A549 (cell line): ENCODE results near the gene TSTD2. TPM values are rescaled to one million over a fixed set of nuclear protein-coding genes. Genes with fewer than 3 reads are reported as not detected.

Experiments used
- ATAC-seq, 2 experiments: fragments of 200-7000 bp in 1 of 2; fragments of >200 bp in 1 of 2; cut with Nextera tagmentation in 1 of 2; cut with Tn5 transposase in 1 of 2; 3 replicates each; pipeline versions ENCODE4 v1.8.0 to v1.9.1; 2018 to 2020; ENCODE audit warnings: mild to moderate bottlenecking in 1 of 2, moderate library complexity in 1 of 2
- CTCF ChIA-PET: fragments of 300-600 bp; sonication (Branson Sonifier 250); formaldehyde crosslinking; extraction: SDS; loops from one replicate; lab custom pipeline; 2021; ENCODE audit warnings: antibody characterized with exemption, inconsistent platforms; lab: Yijun Ruan, JAX
- POLR2A ChIA-PET: fragments of 350-600 bp; formaldehyde crosslinking; extraction: SDS; loops from one replicate; lab custom pipeline; 2021; ENCODE audit warnings: antibody characterized with exemption, inconsistent platforms; lab: Yijun Ruan, JAX
- DNase-seq, 2 experiments: peaks; one replicate each; pipeline versions ENCODE4 v3.0.0 to v3.0.0-alpha.2; 2011 to 2016; ENCODE audit warnings: low read depth in 1 of 2, low spot score in 1 of 2
- FAIRE-seq: peaks from 2 replicates; lab custom pipeline; 2011; peaks lifted over from hg19 to GRCh38; lab: Jason Lieb, UNC
- H3K27ac ChIP-seq, 2 experiments: fragments of >200 bp; sonication (Bioruptor Twin); formaldehyde crosslinking; 3 replicates each; pipeline ENCODE4 v1.5.1; 2016 to 2017
- H3K4me1 ChIP-seq: fragments of >200 bp; sonication (Bioruptor Twin); formaldehyde crosslinking; 3 replicates; pipeline ENCODE4 v1.6.1; 2016
- H3K4me2 ChIP-seq: fragments of >200 bp; sonication (Bioruptor Twin); formaldehyde crosslinking; 3 replicates; pipeline ENCODE4 v1.6.1; 2016
- H3K4me3 ChIP-seq: fragments of >200 bp; sonication (Bioruptor Twin); formaldehyde crosslinking; 3 replicates; pipeline ENCODE4 v1.5.1; 2016
- H3K9me3 ChIP-seq: fragments of >200 bp; sonication (Bioruptor Twin); formaldehyde crosslinking; 3 replicates; pipeline ENCODE4 v1.6.1; 2016
- BCL3 ChIP-seq: fragments of >200 bp; sonication (Bioruptor Twin); formaldehyde crosslinking; IDR thresholded peaks from 3 replicates; pipeline ENCODE4 v1.6.1; 2016
- CBX8 ChIP-seq: fragments of 200-600 bp; sonication (generic); IDR thresholded peaks from 2 replicates; pipeline ENCODE4 v1.6.1; 2016
- CHD2 ChIP-seq: fragments of 150-350 bp; IDR thresholded peaks from 2 replicates; pipeline ENCODE4 v1.6.1; 2014; ENCODE audit warnings: low read length; ENCODE audit not compliant: partially characterized antibody
- EP300 ChIP-seq, 2 experiments: fragments of >200 bp; sonication (Bioruptor Twin); formaldehyde crosslinking; IDR thresholded peaks; 2 replicates in 1 of 2; 3 replicates in 1 of 2; pipeline ENCODE4 v1.6.1; 2016 to 2017
- GATA3 ChIP-seq: IDR thresholded peaks from 2 replicates; pipeline ENCODE4 v1.6.1; 2012; ENCODE audit warnings: borderline replicate concordance
- HEYL ChIP-seq: fragments of 250-450 bp; sonication (Bioruptor Pico); IDR thresholded peaks from 2 replicates; pipeline ENCODE4 v1.8.0; 2021; ENCODE audit warnings: mild to moderate bottlenecking, moderate library complexity
- HOXA7 ChIP-seq: fragments of 250-450 bp; sonication (Bioruptor Pico); IDR thresholded peaks from 2 replicates; pipeline ENCODE4 v1.5.0; 2020; ENCODE audit warnings: mild to moderate bottlenecking, moderate library complexity
- HOXB5 ChIP-seq: fragments of 250-450 bp; sonication (Bioruptor Pico); IDR thresholded peaks from 2 replicates; pipeline ENCODE4 v1.5.0; 2020; ENCODE audit warnings: mild to moderate bottlenecking, moderate library complexity
- JUN ChIP-seq, 2 experiments: fragments of >200 bp; sonication (Bioruptor Twin); formaldehyde crosslinking; IDR thresholded peaks; 2 replicates in 1 of 2; 3 replicates in 1 of 2; pipeline ENCODE4 v1.6.1; 2016 to 2017
- MAX ChIP-seq: IDR thresholded peaks from 2 replicates; pipeline ENCODE4 v1.6.1; 2012
- MAZ ChIP-seq: fragments of 150-350 bp; IDR thresholded peaks from 2 replicates; pipeline ENCODE4 v1.6.1; 2014; ENCODE audit warnings: antibody characterized with exemption, low read depth, low read length, borderline replicate concordance
- MYC ChIP-seq: IDR thresholded peaks from 2 replicates; pipeline ENCODE4 v1.6.1; 2012; ENCODE audit warnings: mild to moderate bottlenecking, inconsistent platforms, low read length, improper control_type of control experiment, borderline replicate concordance
- NFE2L2 ChIP-seq: fragments of 150-350 bp; conservative IDR thresholded peaks from 2 replicates; pipeline ENCODE4 v1.6.1; 2014; ENCODE audit warnings: low read length
- RAD21 ChIP-seq, 2 experiments: fragments of >200 bp in 1 of 2; sonication (Bioruptor Twin) in 1 of 2; formaldehyde crosslinking in 1 of 2; IDR thresholded peaks in 1 of 2; conservative IDR thresholded peaks in 1 of 2; 2 replicates in 1 of 2; 3 replicates in 1 of 2; pipeline ENCODE4 v1.6.1; 2012 to 2018; ENCODE audit warnings: inconsistent platforms in 1 of 2
- RCOR1 ChIP-seq: fragments of 150-350 bp; IDR thresholded peaks from 2 replicates; pipeline ENCODE4 v1.6.1; 2014; ENCODE audit warnings: antibody characterized with exemption, low read length, low read depth
- TFCP2L1 ChIP-seq: fragments of 250-450 bp; sonication (Bioruptor Pico); IDR thresholded peaks from 2 replicates; pipeline ENCODE4 v1.5.0; 2021; ENCODE audit warnings: mild to moderate bottlenecking
- TP53 ChIP-seq: fragments of 250-450 bp; sonication (Bioruptor Pico); IDR thresholded peaks from 2 replicates; pipeline ENCODE4 v1.5.0; 2021; ENCODE audit warnings: mild to moderate bottlenecking, moderate library complexity
- ZFP36 ChIP-seq: fragments of 450-650 bp; IDR thresholded peaks from 2 replicates; pipeline ENCODE4 v1.6.1; 2014; ENCODE audit warnings: borderline replicate concordance; ENCODE audit not compliant: partially characterized antibody
- ZSCAN20 ChIP-seq: fragments of 250-450 bp; sonication (Bioruptor Pico); IDR thresholded peaks from 2 replicates; pipeline ENCODE4 v1.8.0; 2022; ENCODE audit warnings: mild to moderate bottlenecking, moderate library complexity
- WGBS: methylation state at CpG from one replicate; pipeline ENCODE4 v1.1.6; 2017; ENCODE audit errors: missing lambda C conversion rate; 5-methylcytosine and 5-hydroxymethylcytosine counted together
- polyA plus RNA-seq, 4 experiments: library from polyadenylated mRNA; depleted of rRNA in 3 of 4; stranded (reverse); fragments of >200 nt; fragmentation: RNase III in 1 of 4; extraction: RNeasy Plus Mini Kit Qiagen cat#74134 plus additional on column Dnase treatment in 1 of 4; gene quantifications; 2 replicates in 3 of 4; 3 replicates in 1 of 4; pipeline ENCODE4 v1.2.3, GENCODE V29; 2011 to 2017
- TF ChIP-seq, protein P1 (sequence below): fragments of >200 bp; sonication (Bioruptor Twin); formaldehyde crosslinking; IDR thresholded peaks from 3 replicates; pipeline ENCODE4 v1.5.1; 2016
- TF ChIP-seq, protein P2 (sequence below): fragments of >200 bp; sonication (Bioruptor Twin); formaldehyde crosslinking; IDR thresholded peaks from 2 replicates; pipeline ENCODE4 v1.6.1; 2016
- TF ChIP-seq, protein P3 (sequence below): fragments of 150-350 bp; IDR thresholded peaks from 2 replicates; pipeline ENCODE4 v1.6.1; 2014; ENCODE audit warnings: low read depth, mild to moderate bottlenecking, low read length
- TF ChIP-seq, protein P4 (sequence below): fragments of 250-450 bp; sonication (Bioruptor Pico); IDR thresholded peaks from 2 replicates; pipeline ENCODE4 v1.5.0; 2020; ENCODE audit warnings: low read depth, mild to moderate bottlenecking, moderate library complexity

TSTD2 gene
- polyA plus RNA-seq, 2 of the 4 experiments (the other 2 are of a cell fraction), result 11.4 to 37.4 TPM

DNA sequence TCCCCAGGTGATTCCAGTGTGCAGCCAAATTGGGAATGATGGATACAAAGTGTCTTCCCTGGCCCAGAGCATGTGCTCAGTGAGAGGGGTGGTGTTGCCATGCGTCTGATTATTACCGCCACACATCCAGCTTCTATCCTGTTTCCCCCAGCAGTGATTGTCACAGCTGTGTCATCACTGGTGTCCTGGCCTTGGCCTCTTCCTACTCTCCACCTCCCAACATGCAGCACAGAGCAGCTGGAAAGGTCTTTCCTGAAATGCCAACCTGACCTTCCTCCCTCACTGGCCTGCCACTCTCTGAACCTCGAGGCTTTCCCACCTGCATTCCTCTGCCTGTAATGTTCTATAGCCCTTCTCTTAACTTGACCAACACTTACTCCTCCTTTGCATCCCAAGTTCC lies 71.7 kb downstream of the TSTD2 start (continued):
- TF ChIP-seq, protein P1, sequence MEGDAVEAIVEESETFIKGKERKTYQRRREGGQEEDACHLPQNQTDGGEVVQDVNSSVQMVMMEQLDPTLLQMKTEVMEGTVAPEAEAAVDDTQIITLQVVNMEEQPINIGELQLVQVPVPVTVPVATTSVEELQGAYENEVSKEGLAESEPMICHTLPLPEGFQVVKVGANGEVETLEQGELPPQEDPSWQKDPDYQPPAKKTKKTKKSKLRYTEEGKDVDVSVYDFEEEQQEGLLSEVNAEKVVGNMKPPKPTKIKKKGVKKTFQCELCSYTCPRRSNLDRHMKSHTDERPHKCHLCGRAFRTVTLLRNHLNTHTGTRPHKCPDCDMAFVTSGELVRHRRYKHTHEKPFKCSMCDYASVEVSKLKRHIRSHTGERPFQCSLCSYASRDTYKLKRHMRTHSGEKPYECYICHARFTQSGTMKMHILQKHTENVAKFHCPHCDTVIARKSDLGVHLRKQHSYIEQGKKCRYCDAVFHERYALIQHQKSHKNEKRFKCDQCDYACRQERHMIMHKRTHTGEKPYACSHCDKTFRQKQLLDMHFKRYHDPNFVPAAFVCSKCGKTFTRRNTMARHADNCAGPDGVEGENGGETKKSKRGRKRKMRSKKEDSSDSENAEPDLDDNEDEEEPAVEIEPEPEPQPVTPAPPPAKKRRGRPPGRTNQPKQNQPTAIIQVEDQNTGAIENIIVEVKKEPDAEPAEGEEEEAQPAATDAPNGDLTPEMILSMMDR, result no peak
- no peak for TF ChIP-seq HOXB5

GRCh38 chr9:97560851-97561250 lies 72.3 kb downstream of the TSTD2 start:
- TF ChIP-seq ZSCAN20 (no peak), CBX8 (no peak), JUN (IDR thresholded peaks at IDR 0.05) (no peak), MYC (no peak), HEYL (CRISPR knock-in tag) (no peak), RAD21 (conservative IDR thresholded peaks at IDR 0.05 in 1 of 2, IDR thresholded peaks at IDR 0.05 in 1 of 2) (no peak), RCOR1 (no peak), NFE2L2 (no peak), MAZ (no peak), HOXA7 (CRISPR knock-in tag) (no peak), TP53 (CRISPR knock-in tag) (no peak)
- POLR2A ChIA-PET, result no interaction called here
- CTCF ChIA-PET, result interaction anchor here (0.5 to 2.6 kb wide), 5 partner anchors 10 to 91 kb away, joined by 3 to 13 read pairs (median 7); no protein-coding TSS in a partner anchor
- FAIRE-seq, result no peak
- no peak for DNase-seq
- H3K9me3 ChIP-seq, result no peaks in the 10 kb centered on the region
- no peak overlapping the region for H3K27ac ChIP-seq
- H3K4me2 ChIP-seq, result no peak overlapping the region
- H3K4me3 ChIP-seq, result no peak overlapping the region
- ATAC-seq, result no peak
- H3K4me1 ChIP-seq, result peaks cover 11% of the 10 kb centered on the region

DNA sequence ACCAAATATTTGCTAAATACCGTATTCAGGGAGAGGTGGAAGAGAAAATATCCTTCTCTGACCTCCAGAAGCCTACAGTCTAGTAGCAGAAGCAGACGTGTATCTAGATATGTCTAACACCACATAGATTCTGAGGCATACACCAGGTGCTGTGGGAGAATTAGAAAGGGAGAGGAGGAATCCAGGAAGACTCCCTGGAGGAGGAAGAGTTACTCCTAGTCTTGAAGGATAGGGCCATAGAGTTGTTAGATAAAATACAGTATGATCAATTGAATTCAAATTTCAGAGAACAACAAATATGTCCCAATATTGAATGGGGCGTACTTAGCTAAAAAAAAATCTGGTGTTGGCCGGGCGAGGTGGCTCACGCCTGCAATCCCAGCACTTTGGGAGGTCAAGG lies 73.0 kb downstream of the TSTD2 start:
- ChIA-PET CTCF (interaction anchor here (0.5 to 2.6 kb wide), 4 partner anchors 29 to 91 kb away, joined by 3 to 13 read pairs (median 6); no protein-coding TSS in a partner anchor), POLR2A (no interaction called here)
- Histone ChIP-seq H3K9me3 (no peaks in the 10 kb centered on the region), H3K4me1 (peaks cover 11% of the 10 kb centered on the region), H3K4me3 (no peak overlapping the region), H3K27ac (no peak overlapping the region), H3K4me2 (no peak overlapping the region)
- FAIRE-seq (no peak), DNase-seq (no peak), ATAC-seq (no peak)
- TF ChIP-seq HEYL (CRISPR knock-in tag) (no peak), ZFP36 (peak; percentile 51), CHD2 (no peak)
- 70% methylated on average over 6 of the region's 6 CpGs for WGBS

DNA sequence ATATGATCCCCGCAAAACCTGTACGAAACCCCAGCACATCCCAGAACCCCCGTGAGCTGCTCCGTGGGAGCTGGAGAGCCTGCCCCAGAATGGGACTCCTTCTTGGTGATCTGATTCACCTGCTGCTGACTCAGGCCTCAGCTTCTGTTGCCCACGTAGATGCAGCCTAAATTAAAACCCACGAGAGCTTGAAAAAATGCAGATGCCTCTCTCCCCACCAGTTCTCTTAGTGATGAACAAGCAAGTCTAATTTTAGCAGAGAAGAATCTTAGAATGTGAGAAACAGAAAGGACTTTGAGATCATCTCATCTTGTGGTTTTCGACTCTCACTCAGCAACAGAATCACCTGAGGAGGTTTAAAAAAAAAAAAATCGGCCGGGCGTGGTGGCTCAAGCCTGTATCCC lies 74.1 kb downstream of the TSTD2 start:
- Histone ChIP-seq H3K27ac (no peak overlapping the region), H3K4me3 (no peak overlapping the region), H3K4me2 (no peak overlapping the region), H3K4me1 (peaks cover 4% of the 10 kb centered on the region; the same call in 2 of the 3 replicates), H3K9me3 (no peaks in the 10 kb centered on the region)
- ChIA-PET CTCF (interaction anchor here (1.6 to 2.6 kb wide), 2 partner anchors 11 to 40 kb away, joined by 5 to 13 read pairs; no protein-coding TSS in a partner anchor), POLR2A (no interaction called here)
- DNase-seq (no peak), ATAC-seq (no peak), FAIRE-seq (no peak)
- TF ChIP-seq MAX (no peak), GATA3 (no peak), JUN (IDR thresholded peaks at IDR 0.05) (no peak), TFCP2L1 (CRISPR knock-in tag) (no peak), HOXA7 (CRISPR knock-in tag) (no peak), EP300 (IDR thresholded peaks at IDR 0.05) (no peak), BCL3 (no peak), ZSCAN20 (no peak)
- TF ChIP-seq, protein P2, sequence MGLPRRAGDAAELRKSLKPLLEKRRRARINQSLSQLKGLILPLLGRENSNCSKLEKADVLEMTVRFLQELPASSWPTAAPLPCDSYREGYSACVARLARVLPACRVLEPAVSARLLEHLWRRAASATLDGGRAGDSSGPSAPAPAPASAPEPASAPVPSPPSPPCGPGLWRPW, result no peak
- TF ChIP-seq, protein P3, sequence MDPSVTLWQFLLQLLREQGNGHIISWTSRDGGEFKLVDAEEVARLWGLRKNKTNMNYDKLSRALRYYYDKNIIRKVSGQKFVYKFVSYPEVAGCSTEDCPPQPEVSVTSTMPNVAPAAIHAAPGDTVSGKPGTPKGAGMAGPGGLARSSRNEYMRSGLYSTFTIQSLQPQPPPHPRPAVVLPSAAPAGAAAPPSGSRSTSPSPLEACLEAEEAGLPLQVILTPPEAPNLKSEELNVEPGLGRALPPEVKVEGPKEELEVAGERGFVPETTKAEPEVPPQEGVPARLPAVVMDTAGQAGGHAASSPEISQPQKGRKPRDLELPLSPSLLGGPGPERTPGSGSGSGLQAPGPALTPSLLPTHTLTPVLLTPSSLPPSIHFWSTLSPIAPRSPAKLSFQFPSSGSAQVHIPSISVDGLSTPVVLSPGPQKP, result no peak
- TF ChIP-seq, protein P4, sequence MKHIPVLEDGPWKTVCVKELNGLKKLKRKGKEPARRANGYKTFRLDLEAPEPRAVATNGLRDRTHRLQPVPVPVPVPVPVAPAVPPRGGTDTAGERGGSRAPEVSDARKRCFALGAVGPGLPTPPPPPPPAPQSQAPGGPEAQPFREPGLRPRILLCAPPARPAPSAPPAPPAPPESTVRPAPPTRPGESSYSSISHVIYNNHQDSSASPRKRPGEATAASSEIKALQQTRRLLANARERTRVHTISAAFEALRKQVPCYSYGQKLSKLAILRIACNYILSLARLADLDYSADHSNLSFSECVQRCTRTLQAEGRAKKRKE, result no peak
- 73% methylated on average over 10 of the region's 10 CpGs for WGBS
